NCI-H1092 treated with DMSO at 0.1 percent for 48 hours (cell line): ENCODE data around the gene PSMC3.

Experiments used
- DNase-seq: peaks from one replicate; lab custom pipeline; 2025; lab: John Stamatoyannopoulos, UW

Gene PSMC3

GRCh38 chr11:47443028-47443700 lies 16.9 kb upstream of the PSMC3 start:
- DNase-seq, result peak; percentile 69

DNA sequence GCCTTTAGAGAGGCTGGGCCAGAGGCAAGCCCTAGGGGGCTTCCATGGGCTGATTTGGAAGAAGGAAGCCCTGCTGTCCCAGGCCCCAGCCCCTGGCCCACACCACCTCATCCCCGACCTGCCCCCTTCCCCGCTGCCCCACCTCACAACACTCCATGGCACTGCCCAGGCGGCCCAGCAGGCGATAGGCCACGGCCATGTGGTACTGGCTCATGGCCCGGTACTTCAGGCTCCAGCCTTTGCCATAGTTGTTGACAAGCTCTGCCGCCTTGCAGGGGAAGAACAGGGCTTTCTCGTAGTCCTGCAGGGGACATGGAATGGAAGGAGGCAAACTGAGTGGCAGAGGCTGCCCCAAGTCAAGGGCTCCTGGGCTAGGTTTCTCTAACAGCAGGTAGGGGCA lies 16.3 kb upstream of the PSMC3 start:
- DNase-seq, result no peak

GRCh38 chr11:47441421-47441820 lies 15.2 kb upstream of the PSMC3 start:
- no peak for DNase-seq

- DNase-seq, result no peak
Measured at GRCh38 chr11:47440054-47440476, 13.8 kb upstream of the PSMC3 start.

DNA sequence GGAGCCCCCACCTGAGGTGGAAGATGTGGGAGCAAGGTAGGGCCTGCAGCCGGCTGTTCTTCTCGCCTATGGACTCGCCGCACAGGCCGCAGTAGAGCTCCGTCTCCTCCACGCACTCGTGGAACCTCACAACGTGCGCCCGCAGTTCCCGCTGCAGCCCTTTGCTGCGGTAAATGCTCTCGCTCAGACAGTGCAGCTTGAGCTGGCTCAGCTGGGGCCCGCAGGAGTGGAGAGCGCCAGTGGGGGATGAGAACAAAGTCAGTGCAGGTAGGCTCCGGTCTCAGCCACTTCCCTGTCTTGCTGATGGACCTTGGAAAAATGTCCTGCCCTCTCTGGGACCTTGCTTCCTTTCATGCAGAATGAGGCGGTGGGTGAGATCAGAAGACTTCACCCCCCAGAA lies 12.5 kb upstream of the PSMC3 start:
- DNase-seq, result no peak

DNA sequence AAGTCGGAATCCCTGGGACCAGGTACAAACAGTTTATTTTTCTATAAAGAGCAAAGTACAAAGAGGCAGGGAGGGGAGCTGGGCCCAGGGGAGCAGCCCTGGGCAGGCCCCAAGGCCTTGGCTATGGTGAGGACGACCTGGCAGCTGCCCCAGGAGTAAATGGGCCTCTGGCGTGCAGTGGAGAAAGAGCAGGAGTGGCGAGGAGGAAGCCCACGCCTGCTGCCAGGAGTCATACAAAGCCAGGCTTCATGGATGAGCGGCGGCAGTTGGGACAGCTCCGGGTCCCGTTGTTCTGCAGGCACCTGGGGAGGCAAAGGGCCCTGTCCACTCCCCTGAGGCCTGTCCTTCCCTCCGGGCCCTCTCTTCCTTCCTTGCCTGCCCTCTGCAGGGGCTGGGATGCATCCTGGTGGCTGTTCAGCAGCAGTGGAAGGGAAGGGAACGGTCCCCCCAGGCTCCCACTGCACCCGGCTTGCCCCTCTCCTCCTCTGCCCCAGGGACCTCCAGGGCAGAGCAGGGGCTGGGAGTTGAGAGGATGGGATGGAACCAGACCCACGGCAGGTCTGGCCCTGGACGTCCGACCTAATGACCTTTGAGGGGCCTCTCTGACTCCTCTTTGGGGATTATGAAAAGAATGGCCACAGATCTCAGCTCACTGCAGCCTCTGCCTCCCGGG lies 11.6 kb upstream of the PSMC3 start:
- peak; percentile 80 for DNase-seq

- no peak for DNase-seq
Measured at GRCh38 chr11:47437218-47437745, 11.0 kb upstream of the PSMC3 start.

DNA sequence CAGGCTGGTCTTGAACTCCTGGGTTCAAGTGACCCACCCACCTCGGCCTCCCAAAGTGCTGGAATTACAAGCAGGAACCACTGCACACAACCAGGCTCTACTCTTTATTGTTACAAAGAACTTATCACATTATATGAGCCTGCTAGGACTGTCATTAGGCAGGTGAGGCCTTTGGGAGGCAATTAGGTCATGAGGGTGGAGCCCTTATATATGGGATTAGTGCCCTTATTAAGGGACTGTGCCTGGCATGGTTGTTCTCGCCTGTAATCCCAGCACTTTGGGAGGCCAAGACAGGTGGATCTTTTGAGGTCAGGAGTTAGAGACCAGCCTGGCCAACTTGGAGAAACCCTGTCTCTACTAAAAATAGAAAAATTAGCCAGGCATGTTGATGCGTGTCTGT lies 10.5 kb upstream of the PSMC3 start:
- DNase-seq, result no peak

GRCh38 chr11:47435687-47436086 lies 9.4 kb upstream of the PSMC3 start:
- no peak for DNase-seq

DNA sequence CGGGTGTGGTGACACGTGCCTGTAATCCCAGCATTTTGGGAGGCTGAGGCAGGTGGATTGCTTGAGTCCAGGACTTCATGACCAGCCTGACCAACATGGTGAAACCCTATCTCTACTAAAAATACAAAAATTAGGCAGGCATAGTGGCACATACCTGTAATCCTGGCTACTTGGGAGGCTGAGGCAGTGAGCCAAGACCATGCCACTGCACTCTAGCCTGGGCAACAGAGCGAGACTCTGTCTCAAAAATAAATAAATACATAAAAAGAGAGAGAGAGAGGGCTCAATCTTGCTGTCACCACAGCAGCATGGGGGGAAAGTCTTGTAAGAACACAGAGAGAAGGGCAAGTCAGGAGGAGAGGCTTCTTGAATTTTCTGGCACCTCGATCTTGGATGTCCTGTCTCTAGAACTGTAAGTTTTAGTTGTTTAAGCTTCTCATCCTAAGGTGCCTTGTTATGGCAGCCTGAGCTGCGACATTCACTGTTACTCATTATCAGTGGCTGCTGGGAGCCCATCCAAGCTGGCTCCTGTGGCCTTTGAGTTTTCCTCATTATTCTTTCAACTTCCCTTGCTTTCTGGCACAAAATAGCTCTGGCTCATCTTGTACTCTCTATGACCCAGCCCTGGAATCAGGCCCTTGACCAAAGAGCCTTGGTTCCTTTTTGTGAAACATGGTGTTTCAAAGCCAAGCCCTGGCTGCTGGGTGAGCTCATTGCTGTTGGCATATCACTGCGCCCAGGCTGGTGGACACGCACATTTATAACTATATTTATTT lies 8.0 kb upstream of the PSMC3 start:
- peak; percentile 20 for DNase-seq

DNA sequence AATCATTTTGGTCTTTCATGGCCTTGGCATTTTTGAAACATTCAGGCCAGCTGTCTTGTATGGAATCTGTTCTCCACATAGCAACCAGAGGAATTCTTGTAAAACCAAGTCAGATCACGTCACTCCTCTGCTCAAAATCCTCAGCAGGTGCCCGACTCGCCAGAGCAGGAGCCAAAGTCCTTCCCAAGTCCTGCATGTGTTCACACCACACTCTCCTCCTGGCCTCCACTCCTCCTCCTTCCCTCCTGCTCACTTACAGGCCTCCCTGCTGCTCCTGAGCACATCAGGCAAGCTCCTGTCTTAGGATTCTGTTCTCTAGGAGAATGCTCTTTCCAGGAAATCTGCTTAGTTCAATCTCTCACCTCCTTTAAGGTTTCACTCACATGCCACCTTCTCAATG lies 6.9 kb upstream of the PSMC3 start:
- no peak for DNase-seq

DNA sequence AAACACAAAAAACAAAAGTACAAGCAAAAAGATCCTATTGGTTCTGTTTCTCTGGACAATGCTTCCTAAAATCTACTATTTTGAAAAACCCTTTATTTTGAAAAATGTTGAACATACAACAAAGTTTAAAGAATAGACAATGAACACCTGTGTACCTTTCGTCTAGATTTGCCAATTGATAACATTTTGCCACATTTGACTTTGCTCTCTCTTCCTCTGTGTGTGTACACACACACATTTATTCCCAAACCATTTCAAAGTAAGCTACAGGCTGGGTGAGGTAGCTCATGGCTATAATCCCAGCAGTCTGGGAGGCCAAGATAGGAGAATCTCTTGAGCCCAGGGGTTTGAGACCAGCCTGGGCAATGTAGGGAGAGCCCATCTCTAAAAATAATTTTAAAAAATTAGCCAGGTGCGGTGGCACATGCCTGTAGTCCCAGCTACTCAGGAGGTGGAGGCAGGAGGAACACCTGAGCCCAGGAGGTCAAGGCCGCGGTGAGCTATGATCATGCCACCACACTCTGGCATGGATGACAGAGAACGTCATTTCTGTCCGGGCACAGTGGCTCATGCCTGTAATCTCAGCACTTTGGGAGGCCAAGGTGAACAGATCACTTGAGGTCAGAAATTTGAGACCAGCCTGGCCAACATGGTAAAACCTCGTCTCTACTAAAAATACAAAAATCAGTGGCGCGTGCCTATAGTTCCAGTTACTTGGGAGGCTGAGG lies 5.3 kb upstream of the PSMC3 start:
- no peak for DNase-seq

DNA sequence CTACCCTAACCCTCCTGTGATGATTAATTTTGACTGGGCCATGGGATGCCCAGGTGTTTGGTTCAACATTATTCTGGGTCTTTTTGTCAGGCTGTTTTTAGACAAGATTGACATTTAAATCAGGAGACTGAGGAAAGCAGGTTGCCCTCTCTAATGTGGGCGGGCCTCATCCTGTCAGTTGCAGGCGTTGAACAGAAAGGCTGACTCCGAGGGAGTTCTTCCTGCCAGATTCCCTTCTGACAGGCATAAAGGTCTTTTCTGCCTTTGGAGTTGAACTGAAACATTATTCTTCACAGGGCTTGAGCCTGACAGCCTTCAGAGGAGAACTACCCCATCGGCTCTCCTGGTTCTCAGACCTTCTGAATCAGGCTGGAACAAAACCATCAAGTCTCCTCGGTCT lies 4.3 kb upstream of the PSMC3 start:
- DNase-seq, result no peak

GRCh38 chr11:47425611-47426010 lies 628 bp downstream of the PSMC3 start:
- DNase-seq, result no peak

DNA sequence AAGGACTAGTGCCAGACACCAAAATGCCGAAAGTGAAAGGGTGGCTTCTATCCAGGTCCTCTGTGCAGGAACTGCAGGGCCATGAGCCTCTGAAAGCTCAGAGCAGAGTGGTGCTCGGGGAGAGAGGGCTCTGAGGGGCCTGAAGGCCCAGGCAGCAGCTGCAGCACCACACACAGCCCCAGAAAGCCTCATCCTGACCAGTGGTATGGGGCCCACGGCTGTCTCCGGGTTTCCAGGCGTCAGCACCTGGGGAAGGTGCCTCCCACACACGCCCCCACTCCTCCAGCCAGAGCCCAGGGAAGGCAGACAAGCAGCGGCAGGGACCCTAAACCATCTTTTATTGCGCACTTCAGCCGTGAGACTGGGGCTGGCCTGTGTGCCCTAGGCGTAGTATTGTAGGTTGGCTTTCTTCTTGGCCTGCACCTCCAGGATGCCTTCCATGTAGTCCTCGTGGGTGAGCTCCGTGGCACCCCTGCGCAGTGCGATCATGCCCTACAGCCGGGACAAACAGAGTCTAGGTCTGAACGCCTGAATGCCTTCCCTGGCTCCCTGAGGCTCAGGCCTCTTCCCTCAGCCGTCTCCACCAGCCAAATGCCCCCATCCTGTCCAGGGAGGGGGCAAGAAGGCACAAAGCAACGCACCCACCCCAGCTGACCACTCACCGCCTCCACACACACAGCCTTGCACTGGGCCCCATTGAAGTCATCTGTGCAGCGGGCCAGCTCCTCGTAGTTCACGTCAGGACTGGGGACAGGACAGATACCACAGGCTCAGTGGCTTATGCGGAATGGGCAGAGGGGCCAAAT lies 7.6 kb downstream of the PSMC3 start:
- no peak for DNase-seq

GRCh38 chr11:47417712-47418111 lies 8.5 kb downstream of the PSMC3 start:
- no peak for DNase-seq

- no peak for DNase-seq
Measured at GRCh38 chr11:47415949-47416472, 10.2 kb downstream of the PSMC3 start.

DNA sequence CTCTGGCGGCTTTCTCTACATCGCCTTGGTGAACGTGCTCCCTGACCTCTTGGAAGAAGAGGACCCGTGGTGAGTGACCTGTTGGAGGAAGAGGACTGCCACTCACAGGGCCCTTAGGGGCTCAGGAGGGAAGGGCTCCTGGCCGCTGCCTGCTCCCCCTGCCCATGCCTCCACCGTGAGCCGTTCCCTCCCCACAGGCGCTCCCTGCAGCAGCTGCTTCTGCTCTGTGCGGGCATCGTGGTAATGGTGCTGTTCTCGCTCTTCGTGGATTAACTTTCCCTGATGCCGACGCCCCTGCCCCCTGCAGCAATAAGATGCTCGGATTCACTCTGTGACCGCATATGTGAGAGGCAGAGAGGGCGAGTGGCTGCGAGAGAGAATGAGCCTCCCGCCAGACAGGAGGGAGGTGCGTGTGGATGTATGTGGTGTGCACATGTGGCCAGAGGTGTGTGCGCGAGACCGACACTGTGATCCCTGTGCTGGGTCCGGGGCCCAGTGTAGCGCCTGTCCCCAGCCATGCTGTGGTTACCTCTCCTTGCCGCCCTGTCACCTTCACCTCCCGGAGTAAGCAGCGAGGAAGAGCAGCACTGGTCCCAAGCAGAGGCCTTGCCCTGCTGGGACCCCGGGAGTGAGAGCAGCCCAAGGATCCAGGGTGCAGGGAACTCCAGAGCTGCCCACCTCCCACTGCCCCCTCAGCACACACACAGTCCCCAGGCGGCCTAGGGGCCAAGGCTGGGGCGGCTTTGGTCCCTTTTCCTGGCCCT lies 11.0 kb downstream of the PSMC3 start:
- DNase-seq, result no peak

DNA sequence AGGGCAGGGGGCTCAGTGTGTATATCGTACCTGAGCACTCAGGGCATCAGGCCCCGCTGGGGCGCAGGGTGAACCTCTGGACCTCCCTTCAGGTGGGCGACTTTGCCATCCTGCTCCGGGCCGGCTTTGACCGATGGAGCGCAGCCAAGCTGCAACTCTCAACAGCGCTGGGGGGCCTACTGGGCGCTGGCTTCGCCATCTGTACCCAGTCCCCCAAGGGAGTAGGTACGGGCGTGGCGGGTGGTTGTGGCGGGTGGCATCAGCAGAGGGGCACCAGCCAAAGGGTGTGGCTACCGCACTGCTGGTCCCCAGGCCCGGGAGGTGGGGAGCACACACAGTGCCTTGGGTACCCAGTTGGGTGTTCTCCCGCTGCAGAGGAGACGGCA lies 11.6 kb downstream of the PSMC3 start:
- no peak for DNase-seq

GRCh38 chr11:47413908-47414684 lies 12.1 kb downstream of the PSMC3 start:
- DNase-seq, result no peak
